ENCODE data around the gene RPS27L.
A peak's percentile ranks its signal among the peaks of the same experiment; 100 is the strongest.

Gene RPS27L

GRCh38 chr15:63187589-63188226, 30.4 kb upstream of the RPS27L start:
- no peak for DNase-seq

GRCh38 chr15:63186065-63186464, 28.8 kb upstream of the RPS27L start:
- no peak for DNase-seq

DNA sequence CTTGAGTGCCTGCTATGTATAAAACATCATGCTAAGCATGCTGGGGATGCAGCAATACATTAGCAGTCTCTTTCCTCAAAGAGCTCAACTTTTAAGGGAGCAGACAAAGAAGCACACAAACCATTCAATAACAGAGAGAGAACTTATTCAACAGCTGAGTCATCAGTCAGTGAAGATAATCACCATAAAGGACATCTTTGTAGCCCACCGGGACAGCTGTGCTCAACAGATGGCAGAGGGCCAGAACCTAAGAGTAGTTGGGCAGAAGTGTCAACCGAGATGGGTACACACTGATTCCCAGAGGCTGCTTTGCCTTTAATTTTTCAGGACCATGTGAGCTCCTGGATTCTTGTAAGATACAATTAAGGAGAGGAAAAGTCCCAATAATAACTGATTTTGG, 27.9 kb upstream of the RPS27L start:
- DNase-seq: no peak

DNA sequence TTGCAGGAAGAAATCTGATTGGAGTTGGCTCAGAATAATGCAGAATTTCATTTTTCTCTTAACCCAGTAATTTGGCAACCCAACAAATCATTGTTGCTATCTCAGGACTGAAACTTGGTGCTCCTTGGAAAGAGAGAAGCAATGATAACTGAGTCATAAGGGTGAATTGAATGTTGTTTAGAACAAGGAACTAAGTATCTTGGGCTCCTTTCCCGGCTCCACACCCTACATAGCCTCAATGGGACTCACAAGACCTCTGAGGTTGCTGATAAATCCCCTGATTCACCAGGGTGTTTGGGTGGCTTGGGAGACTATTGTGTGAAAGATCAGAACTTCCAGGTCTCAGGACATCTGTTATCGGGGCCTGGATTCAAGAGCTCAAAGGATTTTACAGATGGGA, 24.4 kb upstream of the RPS27L start:
- no peak for DNase-seq

DNA sequence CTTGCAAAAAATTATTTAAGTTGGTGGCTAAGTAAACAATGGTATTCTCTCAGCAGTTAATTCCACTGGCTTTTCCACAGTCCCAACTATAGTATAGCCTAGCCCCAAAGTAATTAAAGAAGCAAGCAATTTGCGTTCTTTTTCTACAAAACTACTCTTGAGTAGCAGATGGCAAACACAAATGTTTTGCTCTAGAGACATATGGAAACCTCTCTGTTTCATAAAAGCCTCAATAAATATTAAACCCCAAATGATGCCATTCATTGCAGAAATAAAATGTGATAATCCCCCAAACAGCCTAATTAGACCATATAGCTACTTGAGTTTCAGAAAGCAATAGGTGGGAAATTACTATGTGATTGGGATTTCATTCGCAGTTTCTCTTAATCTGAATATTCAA, 23.5 kb upstream of the RPS27L start:
- DNase-seq: no peak

DNA sequence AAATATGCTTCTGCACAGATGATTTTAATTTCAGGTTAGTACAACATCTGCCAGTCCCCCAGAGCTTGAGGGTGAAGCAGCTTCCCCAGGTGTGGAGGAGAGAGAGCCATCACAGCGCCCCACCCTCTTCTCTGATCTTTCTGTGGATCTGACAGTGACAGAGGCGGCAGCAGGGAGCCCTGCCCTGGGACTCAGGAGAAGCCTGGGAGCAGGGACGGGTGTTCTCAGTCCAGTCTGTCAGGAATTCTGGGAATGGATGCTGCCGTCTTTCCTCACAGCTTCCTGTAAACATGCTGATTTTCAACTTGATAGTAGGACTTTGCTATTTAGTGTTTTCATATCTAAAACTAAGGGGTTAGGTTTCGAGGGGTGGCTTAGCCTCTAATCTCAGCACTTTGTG, 20.8 kb upstream of the RPS27L start:
- DNase-seq: no peak

DNA sequence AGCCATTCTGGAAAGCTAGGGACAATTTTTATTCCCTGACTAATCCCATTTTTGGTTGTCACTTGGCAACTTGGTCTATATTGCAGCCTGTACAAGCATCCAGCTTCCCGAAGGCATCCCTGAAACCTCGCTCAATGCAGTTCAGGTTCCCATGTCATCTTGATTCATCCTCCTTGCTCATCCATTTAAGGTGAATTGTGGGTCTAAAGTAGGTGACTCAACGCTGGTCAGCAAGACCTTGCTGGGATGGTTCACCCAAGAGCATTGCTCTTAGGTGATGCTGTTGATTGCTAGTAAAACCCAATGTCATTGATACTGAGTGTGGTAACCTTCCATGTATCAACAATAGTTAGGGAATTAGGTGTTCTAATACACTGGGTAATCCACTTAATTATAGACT, 19.0 kb upstream of the RPS27L start:
- no peak for DNase-seq

GRCh38 chr15:63172851-63173451, 15.7 kb upstream of the RPS27L start:
- DNase-seq: no peak

- DNase-seq: no peak
Observed at GRCh38 chr15:63172376-63172775, 15.1 kb upstream of the RPS27L start.

GRCh38 chr15:63169788-63170187, 12.5 kb upstream of the RPS27L start:
- DNase-seq: no peak

DNA sequence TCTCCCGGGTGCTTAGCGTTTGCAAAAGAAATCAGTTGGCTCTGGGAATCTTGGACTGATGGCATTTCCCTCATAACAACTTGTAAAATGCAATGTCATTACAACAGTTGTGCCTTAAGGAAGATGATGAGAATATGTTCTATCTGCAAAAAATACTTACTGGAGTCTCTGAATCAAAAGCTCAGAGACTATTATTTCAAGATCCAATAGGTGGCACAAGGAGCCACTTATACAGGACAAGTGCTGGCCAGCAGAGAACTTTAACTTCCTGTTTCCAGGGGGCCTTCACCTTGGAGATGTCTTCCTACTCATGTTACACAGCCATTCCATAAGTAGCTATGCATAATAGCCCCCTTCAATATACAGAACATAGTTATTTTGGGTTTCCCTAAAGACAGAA, 8.9 kb upstream of the RPS27L start:
- no peak for DNase-seq

- no peak for DNase-seq
Observed at GRCh38 chr15:63165166-63165859, 8.0 kb upstream of the RPS27L start.

DNA sequence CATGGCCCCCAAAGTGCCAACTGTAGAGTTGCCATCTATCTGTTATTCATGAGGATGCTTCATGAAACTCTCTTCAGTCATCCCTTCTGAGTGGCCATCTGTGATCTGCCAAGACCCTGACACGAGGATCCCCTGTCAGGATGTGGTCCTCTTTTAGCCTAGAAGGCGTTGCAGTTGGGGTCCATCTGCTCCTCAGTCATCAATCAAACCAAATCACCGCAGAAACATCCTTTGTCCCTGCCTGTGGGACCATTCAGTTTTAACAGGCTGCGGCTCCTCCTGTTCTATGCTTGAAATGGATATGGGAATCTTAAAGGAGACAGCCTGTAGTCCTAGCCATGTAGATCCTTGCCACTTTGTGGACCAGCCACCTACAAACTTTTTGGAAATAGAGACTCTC, 5.9 kb upstream of the RPS27L start:
- no peak for DNase-seq

DNA sequence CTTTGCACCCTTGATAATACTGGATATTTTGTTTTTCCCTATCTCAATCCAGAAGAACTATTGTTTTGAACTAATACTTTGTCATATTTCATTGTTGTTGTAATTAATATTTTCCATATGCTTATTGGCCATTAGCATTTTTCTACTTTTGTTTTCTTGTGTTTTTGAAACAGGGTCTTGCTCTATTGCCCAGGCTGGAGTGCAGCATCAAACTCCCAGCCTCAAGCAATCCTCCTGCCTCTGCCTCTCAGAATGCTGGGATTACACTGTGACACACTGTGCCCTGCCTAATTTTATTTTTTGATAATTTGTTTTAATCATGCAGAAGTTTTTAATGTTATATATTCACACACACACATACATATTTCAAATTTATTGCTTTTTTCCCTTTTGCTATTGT, 3.4 kb upstream of the RPS27L start:
- DNase-seq: no peak

DNA sequence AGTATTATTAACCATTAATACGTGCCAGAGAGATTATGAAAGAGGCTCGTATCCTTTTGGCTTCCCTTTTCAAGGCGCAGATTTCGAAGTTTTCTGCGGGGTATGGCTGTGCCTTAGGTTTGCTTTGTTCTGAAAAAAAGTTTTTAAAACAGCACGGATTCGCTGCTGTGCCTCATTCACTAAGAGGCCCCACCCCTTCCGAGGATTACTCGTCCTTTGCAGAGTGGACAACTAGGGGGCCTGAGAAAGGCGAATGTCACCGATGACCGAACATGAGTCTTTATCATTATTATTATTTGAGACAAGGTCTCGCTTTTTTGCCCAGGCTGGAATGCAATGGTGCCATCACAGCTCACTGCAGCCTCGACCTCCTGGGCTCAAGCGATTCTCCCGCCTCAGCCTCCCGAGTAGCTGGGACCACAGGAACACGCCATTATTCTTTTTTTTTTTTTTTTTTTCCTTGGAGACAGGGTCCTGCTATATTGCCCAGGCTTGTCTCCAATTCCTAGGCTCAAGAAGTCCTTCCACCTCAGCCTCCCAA, 684 bp upstream of the RPS27L start:
- DNase-seq: peak; percentile 42

DNA sequence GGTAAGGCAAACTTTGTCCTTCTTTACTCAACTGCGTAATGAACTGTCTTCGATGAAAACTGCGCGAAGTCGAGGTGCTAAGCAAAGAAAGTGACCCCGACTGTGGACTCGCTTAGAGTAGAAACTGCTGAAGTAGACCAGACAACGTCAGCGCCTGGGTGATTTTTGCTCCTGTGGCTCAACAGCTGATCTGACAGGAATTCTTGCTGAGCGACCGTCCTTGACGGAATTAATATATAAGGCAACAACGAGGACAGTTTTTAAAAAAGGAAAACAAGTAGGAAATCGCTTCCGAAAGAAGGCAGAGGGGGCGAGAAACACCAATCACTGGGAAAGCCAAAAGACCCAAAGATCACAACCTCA, 541 bp downstream of the RPS27L start:
- DNase-seq: no peak

DNA sequence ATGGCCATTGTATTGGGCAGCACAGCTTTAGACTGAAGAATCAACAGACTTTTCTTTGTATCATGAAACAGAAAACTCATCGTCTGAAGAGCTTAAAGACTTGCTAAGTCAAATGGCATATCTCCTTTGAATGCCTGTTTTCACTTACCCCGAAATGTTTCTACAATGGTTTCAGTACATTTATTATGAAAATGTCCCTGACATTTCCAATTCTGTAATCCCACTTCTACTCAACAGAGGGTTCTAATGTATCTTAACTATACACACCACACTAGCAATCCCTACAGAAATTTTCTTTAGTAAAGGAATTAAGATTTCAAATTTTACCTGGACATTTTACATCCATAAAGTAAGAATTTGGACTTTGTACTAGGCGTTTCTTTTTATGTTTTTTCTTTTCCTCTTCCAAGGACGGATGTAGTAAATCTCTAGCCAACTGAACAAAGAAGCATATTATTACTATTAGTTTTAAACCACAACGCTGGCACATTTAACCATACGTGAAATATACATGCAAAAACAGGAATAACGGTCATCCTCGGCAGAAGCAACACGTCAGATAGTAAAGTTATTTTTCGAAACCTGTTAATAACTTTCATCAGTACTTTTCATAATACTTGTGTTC, 1.1 kb downstream of the RPS27L start:
- no peak for DNase-seq

DNA sequence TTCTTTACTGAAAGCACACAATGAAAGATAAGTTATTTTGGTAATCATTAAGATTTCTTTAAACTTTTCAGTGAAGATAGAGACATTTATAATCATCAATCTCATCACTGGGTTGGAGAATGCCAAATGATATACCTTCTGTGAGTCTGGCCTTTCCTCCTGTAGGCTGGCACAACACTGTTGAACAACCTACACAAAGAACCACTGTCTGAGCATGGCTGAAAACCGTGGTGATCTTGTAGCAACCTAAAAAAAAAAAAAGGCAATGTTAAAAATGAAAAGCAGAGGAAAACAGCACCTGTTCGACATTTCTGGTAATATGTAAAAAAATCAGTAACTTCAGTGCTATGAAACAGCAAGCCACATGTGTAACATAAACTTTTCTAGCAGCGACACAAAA, 1.8 kb downstream of the RPS27L start:
- DNase-seq: no peak

GRCh38 chr15:63151665-63152064, 5.6 kb downstream of the RPS27L start:
- DNase-seq: no peak

DNA sequence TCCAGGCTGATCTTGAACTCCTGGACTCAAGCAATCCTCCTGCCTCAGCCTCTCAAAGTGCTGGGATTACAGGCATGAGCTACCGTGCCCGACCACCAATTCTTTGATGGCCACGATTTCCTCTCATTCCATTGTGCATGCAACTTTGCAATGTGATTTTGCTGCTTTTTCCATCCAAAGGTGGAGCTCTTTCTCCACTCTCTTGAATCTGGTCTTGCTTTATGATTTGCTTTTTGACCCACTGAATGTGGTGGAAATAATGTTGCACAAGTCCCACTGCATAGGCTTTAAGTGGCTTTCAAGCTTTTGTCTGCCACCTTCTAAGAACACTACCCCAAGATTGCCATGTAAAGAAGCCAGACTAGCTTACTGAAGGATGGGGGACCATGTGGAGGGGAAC, 10.6 kb downstream of the RPS27L start:
- DNase-seq: no peak

DNA sequence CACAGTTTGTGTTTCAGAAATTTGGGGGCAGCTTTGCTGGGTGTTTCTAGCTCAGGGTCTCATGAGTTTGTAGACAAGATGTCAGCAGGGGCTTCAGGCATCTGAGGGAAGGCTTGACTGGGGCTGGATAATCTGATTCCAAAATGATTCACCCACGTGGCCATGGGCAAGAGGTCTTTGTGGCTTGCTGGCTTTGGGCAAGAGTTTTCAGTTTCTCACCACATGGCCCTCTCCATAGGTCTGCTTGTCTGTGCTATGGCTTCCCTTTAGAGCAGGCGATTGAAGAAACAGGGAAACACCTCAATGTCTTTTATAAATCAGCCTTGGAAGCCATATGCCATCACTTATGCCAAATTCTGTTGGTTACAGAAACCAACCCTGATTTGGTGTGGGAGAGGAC, 11.9 kb downstream of the RPS27L start:
- no peak for DNase-seq

- no peak for DNase-seq
Observed at GRCh38 chr15:63140936-63141335, 16.3 kb downstream of the RPS27L start.

DNA sequence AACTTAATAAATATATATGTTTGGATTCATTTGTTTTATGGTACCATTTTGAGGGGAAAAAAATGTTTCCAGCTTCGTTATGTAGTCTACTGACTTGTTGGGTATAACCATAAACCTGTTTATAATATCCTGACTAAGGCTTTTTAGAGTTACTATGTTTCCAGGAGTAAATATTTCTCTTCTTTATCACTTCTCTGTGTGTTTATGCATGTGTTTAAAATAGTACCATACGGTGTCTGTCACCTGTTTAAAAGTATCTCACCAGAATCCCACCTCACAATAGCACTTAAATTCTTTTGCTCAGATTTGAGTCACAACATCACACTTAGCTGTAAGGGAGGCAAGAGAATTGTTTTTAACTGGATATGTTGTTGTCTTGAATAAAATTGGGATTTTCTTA, 20.5 kb downstream of the RPS27L start:
- no peak for DNase-seq

GRCh38 chr15:63135804-63136203, 21.5 kb downstream of the RPS27L start:
- DNase-seq: peak; percentile 36
